ENCODE results near the gene MAST4. TPM values are rescaled to one million over a fixed set of nuclear protein-coding genes. Genes with fewer than 3 reads are reported as not detected.

The MAST4 gene
- total and polyA plus RNA-seq, 2 donors from 2014 or later, result 27.3 to 31.4 TPM

- FAIRE-seq (no peak), DNase-seq (no peak)
- H3K9ac ChIP-seq (ENCODE audit: low read length in 3 of 3), result no peak overlapping the region
- no peaks in the 10 kb centered on the region for H3K9me3 ChIP-seq (ENCODE audit: control insufficient read depth in 2 of 3, insufficient read depth in 1 of 3, low read length in 3 of 3)
- H3K27ac ChIP-seq (ENCODE audit: low read depth in 2 of 2, low read length in 2 of 2), result no peak overlapping the region
- H3K4me3 ChIP-seq (ENCODE audit: low read length in 3 of 3), result no peak overlapping the region
- no peak for TF ChIP-seq CTCF (IDR thresholded peaks at IDR 0.05; ENCODE audit: borderline replicate concordance, extremely low read depth, insufficient read depth)
- intact Hi-C loops (cut with DNase I), result no loop called here
- H3K27me3 ChIP-seq (ENCODE audit: control insufficient read depth, insufficient read depth, low read length), result no peaks in the 10 kb centered on the region
- no peaks in the 10 kb centered on the region for H3K4me1 ChIP-seq (ENCODE audit: control insufficient read depth in 2 of 3, insufficient read depth in 2 of 3, low read depth in 1 of 3, low read length in 3 of 3)
- no peaks in the 10 kb centered on the region for H3K36me3 ChIP-seq (ENCODE audit: control insufficient read depth in 2 of 3, insufficient read depth in 3 of 3, low read length in 3 of 3)
Measured at GRCh38 chr5:66945389-66946349, 349.5 kb downstream of the MAST4 start.

- Histone ChIP-seq H3K36me3 (ENCODE audit: control insufficient read depth in 2 of 3, insufficient read depth in 3 of 3, low read length in 3 of 3) (no peaks in the 10 kb centered on the region), H3K4me3 (ENCODE audit: low read length in 3 of 3) (no peak overlapping the region), H3K27me3 (ENCODE audit: control insufficient read depth, insufficient read depth, low read length) (no peaks in the 10 kb centered on the region), H3K4me1 (ENCODE audit: control insufficient read depth in 2 of 3, insufficient read depth in 2 of 3, low read depth in 1 of 3, low read length in 3 of 3) (no peaks in the 10 kb centered on the region), H3K27ac (ENCODE audit: low read depth in 2 of 2, low read length in 2 of 2) (no peak overlapping the region), H3K9ac (ENCODE audit: low read length in 3 of 3) (no peak overlapping the region), H3K9me3 (ENCODE audit: control insufficient read depth in 2 of 3, insufficient read depth in 1 of 3, low read length in 3 of 3) (no peaks in the 10 kb centered on the region)
- intact Hi-C loops (cut with DNase I), result no loop called here
- DNase-seq (no peak), FAIRE-seq (no peak)
- no peak for TF ChIP-seq CTCF (IDR thresholded peaks at IDR 0.05; ENCODE audit: borderline replicate concordance, extremely low read depth, insufficient read depth)
Measured at GRCh38 chr5:66947458-66947857, 351.3 kb downstream of the MAST4 start.

- intact Hi-C loops (cut with DNase I), result no loop called here
- Histone ChIP-seq H3K9me3 (ENCODE audit: control insufficient read depth in 2 of 3, insufficient read depth in 1 of 3, low read length in 3 of 3) (no peaks in the 10 kb centered on the region), H3K36me3 (ENCODE audit: control insufficient read depth in 2 of 3, insufficient read depth in 3 of 3, low read length in 3 of 3) (no peaks in the 10 kb centered on the region), H3K27ac (ENCODE audit: low read depth in 2 of 2, low read length in 2 of 2) (no peak overlapping the region), H3K9ac (ENCODE audit: low read length in 3 of 3) (no peak overlapping the region), H3K4me3 (ENCODE audit: low read length in 3 of 3) (no peak overlapping the region), H3K4me1 (ENCODE audit: control insufficient read depth in 2 of 3, insufficient read depth in 2 of 3, low read depth in 1 of 3, low read length in 3 of 3) (no peaks in the 10 kb centered on the region), H3K27me3 (ENCODE audit: control insufficient read depth, insufficient read depth, low read length) (no peaks in the 10 kb centered on the region)
- TF ChIP-seq CTCF (IDR thresholded peaks at IDR 0.05; ENCODE audit: borderline replicate concordance, extremely low read depth, insufficient read depth), result no peak
- no peak for FAIRE-seq
- no peak for DNase-seq
Measured at GRCh38 chr5:66949066-66949465, 352.9 kb downstream of the MAST4 start.
